GM19238 (cell line): Measurements from ENCODE around the gene BIK.

Source experiments
- DNase-seq: peaks from one replicate; pipeline ENCODE4 v3.0.0; 2011; ENCODE audit warnings: low spot score; ENCODE audit not compliant: insufficient read length

BIK gene, protein sequence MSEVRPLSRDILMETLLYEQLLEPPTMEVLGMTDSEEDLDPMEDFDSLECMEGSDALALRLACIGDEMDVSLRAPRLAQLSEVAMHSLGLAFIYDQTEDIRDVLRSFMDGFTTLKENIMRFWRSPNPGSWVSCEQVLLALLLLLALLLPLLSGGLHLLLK

GRCh38 chr22:43110444-43110926 lies at the start of gene BIK:
TSS of gene BIK (plus strand) at chr22:43110750. CDS start at chr22:43124023, 13,273 bp downstream.
- no peak for DNase-seq

DNA sequence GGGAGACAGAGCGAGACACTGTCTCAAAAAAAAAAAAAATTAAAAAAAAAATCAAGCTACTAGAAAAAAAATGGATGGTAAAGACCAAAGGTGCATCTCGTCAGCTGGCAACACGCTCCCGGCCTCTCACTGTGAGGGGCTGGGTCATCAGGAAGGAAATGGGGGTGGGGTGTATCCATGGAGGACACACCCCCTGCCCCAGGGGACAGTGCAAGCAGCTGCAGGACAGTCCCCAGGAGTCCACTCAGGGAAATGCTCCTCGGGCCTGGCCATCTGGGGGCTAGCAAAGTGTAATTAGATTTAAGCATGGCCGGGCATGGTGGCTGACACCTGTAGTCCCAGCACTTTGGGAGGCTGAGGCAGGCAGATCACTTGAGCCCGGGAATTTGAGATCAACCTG lies 44.4 kb upstream of the BIK start:
- DNase-seq = no peak

GRCh38 chr22:43066844-43067385 lies 43.6 kb upstream of the BIK start:
- DNase-seq = no peak

- no peak for DNase-seq
Measured at GRCh38 chr22:43077121-43077877, 33.3 kb upstream of the BIK start.

DNA sequence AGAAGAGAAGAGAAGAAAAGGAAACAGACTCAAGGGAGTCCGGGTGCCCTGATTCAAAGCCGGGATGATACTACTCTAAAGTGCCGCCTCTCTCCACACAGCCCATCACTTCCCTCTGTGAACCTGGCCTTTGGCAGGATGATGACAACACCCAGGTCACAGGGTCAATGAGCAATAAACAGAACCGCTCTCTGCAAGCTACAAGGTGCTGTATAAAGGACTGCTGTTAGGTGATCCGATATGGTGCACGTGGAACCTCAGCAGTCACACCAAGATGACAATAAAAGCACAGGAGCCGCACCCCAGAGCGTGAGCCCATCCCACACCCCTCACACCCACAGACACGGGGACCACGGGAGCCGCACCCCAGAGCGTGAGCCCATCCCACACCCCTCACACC lies 32.0 kb upstream of the BIK start:
- no peak for DNase-seq

- DNase-seq = no peak
Measured at GRCh38 chr22:43079742-43080141, 30.8 kb upstream of the BIK start.

- DNase-seq = no peak
Measured at GRCh38 chr22:43080616-43081015, 29.9 kb upstream of the BIK start.

GRCh38 chr22:43081968-43082367 lies 28.6 kb upstream of the BIK start:
- DNase-seq = no peak

GRCh38 chr22:43085658-43086606 lies 24.6 kb upstream of the BIK start:
- DNase-seq = no peak

DNA sequence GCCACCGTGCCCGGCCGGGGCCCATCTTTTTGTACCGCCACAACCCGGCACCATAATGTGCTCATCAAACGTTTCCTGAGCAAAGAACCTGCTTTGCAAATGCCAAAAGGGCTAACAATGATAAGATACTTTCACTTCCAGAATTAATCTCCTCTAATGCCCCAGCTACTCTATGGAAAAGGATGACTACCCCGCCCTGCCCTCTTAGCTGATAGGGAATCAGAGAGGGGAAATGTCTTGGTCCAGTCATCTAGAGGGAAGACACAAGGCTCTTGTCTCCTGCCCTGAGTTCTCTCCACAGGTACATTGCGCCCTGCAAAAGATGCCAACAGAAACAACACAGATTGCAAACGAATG lies 21.9 kb upstream of the BIK start:
- no peak for DNase-seq

DNA sequence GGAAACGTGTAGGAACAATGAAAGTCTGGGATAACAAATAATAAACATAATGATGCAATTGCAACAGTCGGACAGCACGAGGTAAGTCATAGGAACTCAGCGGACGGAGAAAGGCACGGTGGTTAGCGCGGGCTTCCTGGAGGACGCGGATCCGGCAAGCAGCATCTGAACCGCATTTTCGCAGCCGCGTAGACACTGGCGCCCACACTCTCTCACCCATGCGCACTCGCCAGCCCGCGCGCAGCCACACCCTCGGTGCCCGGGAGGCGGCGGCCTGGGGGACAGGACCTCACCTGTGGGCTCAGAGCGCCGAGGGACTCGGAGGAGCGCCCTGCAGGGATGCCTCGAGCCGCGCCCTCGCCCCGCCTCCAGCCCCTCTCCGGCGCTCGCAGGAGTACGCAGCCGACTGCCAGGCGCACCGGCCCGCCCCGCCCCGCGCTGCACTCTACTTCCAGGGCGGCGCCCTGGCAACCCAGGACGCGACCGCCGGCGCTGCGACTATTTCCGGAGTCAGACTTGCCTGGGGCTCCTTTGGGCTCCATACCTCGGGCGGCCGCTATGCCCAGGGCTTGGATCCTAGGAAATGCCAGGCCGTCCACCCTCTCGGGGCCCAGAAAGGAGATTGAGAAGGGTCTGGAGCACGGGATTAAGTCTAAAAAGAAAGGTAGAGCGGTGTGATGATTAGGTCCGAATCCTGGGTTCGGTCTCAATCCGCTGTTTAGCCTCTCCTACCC lies 21.4 kb upstream of the BIK start, which contains the start of gene TTLL1:
Gene TTLL1 (minus strand): TSS at position 408 of the 734 bp plus-strand sequence. CDS start 13,805 bp downstream, outside the sequence.
- peak; percentile 97 for DNase-seq

GRCh38 chr22:43090130-43090789 lies 20.3 kb upstream of the BIK start:
- DNase-seq = peak; percentile 65

DNA sequence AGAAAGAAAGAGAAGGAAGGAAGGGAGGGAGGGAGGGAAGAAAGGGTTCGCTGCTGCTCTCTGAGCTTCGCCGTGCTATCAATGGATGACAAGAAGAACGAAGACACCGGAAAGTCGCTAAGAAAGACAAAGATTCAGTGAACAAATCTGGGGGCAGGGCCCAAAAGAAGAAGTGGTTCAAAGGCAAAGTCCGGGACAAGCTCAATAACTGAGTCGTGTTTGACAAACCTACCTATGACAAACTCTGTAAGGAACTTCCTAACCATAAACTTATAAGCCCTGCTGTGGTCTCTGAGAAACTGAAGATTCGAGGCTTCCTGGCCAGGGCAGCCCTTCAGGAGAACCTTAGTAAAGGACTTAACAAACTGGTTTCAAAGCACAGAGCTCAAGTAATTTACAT lies 18.5 kb upstream of the BIK start:
- no peak for DNase-seq

DNA sequence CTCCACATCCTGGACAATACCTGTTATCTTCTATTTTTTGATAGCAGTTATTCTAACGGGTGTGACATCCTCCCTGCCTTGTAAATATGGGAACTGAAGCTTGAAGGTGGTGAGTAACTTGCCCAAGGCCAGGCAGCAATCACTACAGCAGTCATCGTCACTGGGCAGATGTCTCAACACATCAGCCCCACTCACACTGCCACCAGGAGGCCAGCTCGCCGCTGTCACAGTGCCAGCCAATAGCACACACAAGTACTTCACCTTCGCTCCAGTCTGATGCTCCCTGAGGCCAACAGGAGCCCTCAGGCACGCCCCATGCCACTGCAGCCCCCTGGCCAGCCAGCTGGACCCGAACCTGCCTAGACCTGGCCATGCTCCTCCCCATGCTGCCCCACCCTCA lies 16.5 kb upstream of the BIK start:
- no peak for DNase-seq

- no peak for DNase-seq
Measured at GRCh38 chr22:43094551-43094950, 16.0 kb upstream of the BIK start.

DNA sequence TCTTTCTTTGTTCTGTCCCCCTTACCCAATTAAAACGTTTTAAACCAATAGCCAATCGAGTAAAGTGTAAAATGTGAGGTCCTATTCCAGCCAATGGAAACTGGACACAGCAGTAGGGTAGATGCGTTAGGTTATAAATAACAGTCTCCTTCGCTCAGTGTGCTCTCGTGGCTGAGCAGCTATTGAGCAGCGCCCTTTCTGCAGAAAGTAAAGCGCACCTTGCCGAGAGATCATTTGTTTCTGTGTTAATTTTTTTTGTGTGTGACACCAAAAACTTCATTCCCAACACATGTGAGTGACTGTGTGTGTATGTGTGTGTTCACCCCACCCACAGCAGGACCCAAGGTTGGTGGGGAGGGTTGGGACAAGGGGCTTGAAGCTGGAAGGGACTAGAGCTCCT lies 14.1 kb upstream of the BIK start:
- no peak for DNase-seq

DNA sequence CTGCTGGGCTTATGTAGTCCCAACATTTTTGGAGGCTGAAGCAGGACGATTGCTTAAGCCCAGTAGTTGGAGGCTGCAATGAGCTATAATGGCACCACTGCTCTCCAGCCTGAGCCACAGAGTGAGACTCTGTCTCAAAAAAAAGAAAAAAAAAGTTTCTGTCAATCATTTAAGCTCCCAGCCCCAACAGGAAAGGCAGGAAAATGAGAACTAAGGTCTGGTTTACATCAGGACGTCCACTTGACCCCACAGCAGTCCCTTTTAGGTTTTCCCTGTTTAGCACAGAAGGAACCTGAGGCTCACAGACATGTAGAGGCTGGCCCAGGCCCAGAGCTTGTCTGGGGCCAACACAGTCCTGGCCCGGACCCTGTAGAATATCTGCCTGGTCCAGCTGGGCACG lies 12.2 kb upstream of the BIK start:
- no peak for DNase-seq

DNA sequence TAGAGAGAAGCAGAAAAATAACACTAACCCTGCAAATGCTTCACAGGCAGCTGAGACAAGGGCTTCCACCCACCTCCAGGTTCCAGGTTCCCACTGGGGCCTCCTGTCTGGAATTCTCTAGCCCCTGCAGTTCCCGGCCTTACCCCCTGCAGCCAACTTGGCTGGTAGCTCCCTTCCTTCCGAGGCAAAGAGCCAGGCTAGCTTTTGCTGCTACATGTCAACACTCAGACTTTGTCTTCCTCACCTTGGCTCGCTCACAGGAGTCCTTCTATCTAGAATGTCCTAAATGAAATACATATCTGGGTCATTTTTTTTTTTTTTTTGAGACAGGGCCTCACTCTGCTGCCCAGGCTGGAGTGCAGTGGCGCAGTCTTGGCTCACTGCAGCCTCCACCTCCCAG lies 11.5 kb upstream of the BIK start:
- no peak for DNase-seq

DNA sequence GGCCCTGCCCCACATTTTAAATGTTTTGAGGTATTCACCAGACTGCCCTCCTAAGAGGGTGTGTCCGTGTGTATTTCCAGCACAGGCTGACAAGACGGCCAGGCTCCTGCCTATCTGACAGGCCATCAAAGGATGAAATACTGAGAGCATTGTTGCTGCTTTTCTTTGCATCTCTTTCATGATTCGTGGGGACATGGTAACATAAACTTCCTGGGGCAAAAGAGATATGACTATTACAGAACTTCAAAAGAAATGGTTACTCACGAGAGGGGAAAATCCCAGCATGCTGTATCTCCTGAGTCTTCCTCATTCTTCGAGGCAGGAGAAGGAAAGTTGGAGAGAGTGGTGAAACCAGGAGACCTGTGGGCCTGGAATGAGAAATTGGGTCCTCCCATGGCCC lies 10.3 kb upstream of the BIK start:
- DNase-seq = no peak

GRCh38 chr22:43101306-43101705 lies 9.2 kb upstream of the BIK start:
- no peak for DNase-seq
